C4-2B (cell line): ENCODE results near the gene AHCYL2.

Experiments
- CTCF ChIP-seq: fragments of 450-650 bp; conservative IDR thresholded peaks from 2 replicates; pipeline ENCODE4 v1.5.1; 2017; ENCODE audit warnings: mild to moderate bottlenecking
- ZFX ChIP-seq: fragments of 450-650 bp; IDR thresholded peaks from 2 replicates; pipeline ENCODE4 v1.6.1; 2017

- TF ChIP-seq ZFX: peak; percentile 75
- no peak for TF ChIP-seq CTCF
Measured at GRCh38 chr7:129188892-129189660, 35.8 kb upstream of the AHCYL2 start.
